ENCODE results near the gene RAPGEF6.

GRCh38 chr5:131682175-131682574 is 47.1 kb upstream of the RAPGEF6 start:
- no peak for TF ChIP-seq POLR2A (IDR thresholded peaks at IDR 0.05; ENCODE audit: low read depth, low read length)
- no peak for TF ChIP-seq TAF1 (IDR thresholded peaks at IDR 0.05; ENCODE audit: borderline replicate concordance, low read depth, low read length)
- no peak for TF ChIP-seq POLR2AphosphoS5 (IDR thresholded peaks at IDR 0.05; ENCODE audit: low read depth, low read length)

Data from GM12892 (cell line).